Body of pancreas (tissue), 4 donors: Measurements from ENCODE around the gene CAPN10. TPM values are rescaled to one million over a fixed set of nuclear protein-coding genes. Genes with fewer than 3 reads are reported as not detected.

ENCODE experiments used
- ATAC-seq: fragments of 150-250 bp; one replicate; pipeline ENCODE4 v1.9.1; 2016
- DNase-seq, 4 donors: peaks; one replicate each; pipeline ENCODE4 v3.0.0-alpha.2; 2019
- H3K27ac ChIP-seq, 4 donors: fragments of 200-600 bp; sonication (generic); 1 replicate in 3 of 4; 2 replicates in 1 of 4; pipeline versions ENCODE4 v1.5.1 to v1.6.1; 2016 to 2019; ENCODE audit warnings: mild to moderate bottlenecking in 1 of 4, mixed read lengths in 1 of 4, moderate library complexity in 1 of 4
- H3K27me3 ChIP-seq, 2 donors: fragments of 200-600 bp; sonication (generic); one replicate each; pipeline ENCODE4 v1.6.0; 2016; ENCODE audit warnings: mild to moderate bottlenecking in 1 of 2
- H3K36me3 ChIP-seq, 2 donors: fragments of 200-600 bp; sonication (generic); replicated peaks in 1 of 2; 2 replicates each; pipeline ENCODE4 v1.5.1; 2016; ENCODE audit warnings: low read depth in 2 of 2; ENCODE audit not compliant: insufficient read depth in 1 of 2
- H3K4me1 ChIP-seq: fragments of 200-600 bp; sonication (generic); one replicate; pipeline ENCODE4 v1.6.0; 2016
- H3K4me3 ChIP-seq, 2 donors: fragments of 200-600 bp; sonication (generic); 1 replicate in 1 of 2; 2 replicates in 1 of 2; pipeline ENCODE4 v1.5.1; 2016 to 2019
- H3K9me3 ChIP-seq, 3 donors: fragments of 200-600 bp; sonication (generic); 1 replicate in 2 of 3; 2 replicates in 1 of 3; pipeline ENCODE4 v1.5.1; 2016
- POLR2A ChIP-seq, 3 donors: fragments of 450-650 bp; IDR thresholded peaks; one replicate each; pipeline ENCODE4 v1.6.1; 2016; ENCODE audit warnings: antibody characterized with exemption in 3 of 3, mild to moderate bottlenecking in 2 of 3
- whole genome bisulfite sequencing, 2 donors: methylation state at CpG; one replicate each; pipeline ENCODE4 v1.1.5; 2017; 5-methylcytosine and 5-hydroxymethylcytosine counted together
- intact Hi-C: fragments of 100-400 bp; cut with DNase I; formaldehyde crosslinking; loops from one replicate; pipeline ENCODE4 v1.15.1; 2023
- total RNA-seq, 2 donors: library from RNA; depleted of rRNA; stranded (reverse); fragments of >200 nt; gene quantifications; one replicate each; pipeline ENCODE4 v1.1.0, GENCODE V29; 2016
- TF ChIP-seq, protein P1 (sequence below), 7 experiments: fragments of 450-650 bp in 4 of 7; fragments of 200-600 bp in 3 of 7; sonication (generic) in 3 of 7; IDR thresholded peaks; one replicate each; pipeline ENCODE4 v1.5.1; 2016 to 2019; ENCODE audit warnings: antibody characterized with exemption in 7 of 7

CAPN10 gene
- total RNA-seq, 2 donors from 2014 or later: 16.3 to 34.3 TPM

DNA sequence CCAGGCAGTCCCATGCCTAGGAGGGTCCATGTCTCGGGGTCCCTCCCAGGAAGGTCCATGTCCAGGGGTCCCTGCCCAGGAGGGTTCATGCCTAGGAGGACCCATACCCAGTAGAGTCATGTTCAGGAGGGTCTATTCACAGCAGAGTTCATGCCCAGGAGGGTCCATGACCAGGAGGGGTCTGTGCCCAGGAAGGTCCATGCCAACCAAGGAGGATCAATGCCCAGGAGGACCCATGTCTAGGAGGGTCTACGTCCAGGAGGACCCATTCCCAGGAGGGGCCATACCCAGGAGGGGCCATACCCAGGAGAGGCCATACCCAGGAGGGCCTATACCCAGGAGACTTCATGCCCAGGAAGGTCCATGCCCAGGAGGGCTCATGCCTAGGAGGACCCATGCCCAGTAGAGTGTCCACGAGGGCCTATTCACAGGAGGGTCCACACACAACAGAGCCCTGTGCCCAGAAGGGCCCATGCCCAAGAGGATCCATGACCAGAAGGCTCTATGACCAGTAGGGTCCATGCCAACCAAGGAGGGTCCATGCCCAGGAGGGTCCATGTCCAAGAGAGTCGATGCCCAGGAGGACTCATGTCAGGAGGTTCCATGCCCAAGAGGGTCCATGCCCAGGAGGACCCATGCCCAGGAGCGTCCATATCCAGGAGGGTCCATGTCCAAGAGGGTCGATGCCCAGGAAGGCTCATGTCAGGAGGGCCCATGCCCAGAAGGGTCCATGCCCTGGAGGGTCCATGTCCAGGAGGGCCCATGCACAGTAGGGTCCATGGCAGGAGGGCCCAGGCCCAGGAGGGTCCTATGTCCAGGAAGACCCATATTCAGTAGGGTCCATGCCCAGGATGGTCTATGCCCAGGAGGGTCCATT is 48.8 kb downstream of the CAPN10 start:
- Histone ChIP-seq H3K4me3 (no peak overlapping the region), H3K27me3 (no peaks in the 10 kb centered on the region), H3K9me3 (no peaks in the 10 kb centered on the region), H3K27ac (no peak overlapping the region), H3K4me1 (no peaks in the 10 kb centered on the region), H3K36me3 (no peaks in the 10 kb centered on the region)
- 50 to 76% methylated on average over 1 to 6 of the region's 6 CpGs for WGBS, 2 donors
- ATAC-seq (no peak), DNase-seq (peak in 1 of 4 donors; percentile 8)
- intact Hi-C loops: no loop called here
- TF ChIP-seq, protein P1, sequence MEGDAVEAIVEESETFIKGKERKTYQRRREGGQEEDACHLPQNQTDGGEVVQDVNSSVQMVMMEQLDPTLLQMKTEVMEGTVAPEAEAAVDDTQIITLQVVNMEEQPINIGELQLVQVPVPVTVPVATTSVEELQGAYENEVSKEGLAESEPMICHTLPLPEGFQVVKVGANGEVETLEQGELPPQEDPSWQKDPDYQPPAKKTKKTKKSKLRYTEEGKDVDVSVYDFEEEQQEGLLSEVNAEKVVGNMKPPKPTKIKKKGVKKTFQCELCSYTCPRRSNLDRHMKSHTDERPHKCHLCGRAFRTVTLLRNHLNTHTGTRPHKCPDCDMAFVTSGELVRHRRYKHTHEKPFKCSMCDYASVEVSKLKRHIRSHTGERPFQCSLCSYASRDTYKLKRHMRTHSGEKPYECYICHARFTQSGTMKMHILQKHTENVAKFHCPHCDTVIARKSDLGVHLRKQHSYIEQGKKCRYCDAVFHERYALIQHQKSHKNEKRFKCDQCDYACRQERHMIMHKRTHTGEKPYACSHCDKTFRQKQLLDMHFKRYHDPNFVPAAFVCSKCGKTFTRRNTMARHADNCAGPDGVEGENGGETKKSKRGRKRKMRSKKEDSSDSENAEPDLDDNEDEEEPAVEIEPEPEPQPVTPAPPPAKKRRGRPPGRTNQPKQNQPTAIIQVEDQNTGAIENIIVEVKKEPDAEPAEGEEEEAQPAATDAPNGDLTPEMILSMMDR (IDR thresholded peaks at IDR 0.05): no peak
- TF ChIP-seq POLR2A (IDR thresholded peaks at IDR 0.05): no peak

GRCh38 chr2:240635998-240636547 is 49.5 kb downstream of the CAPN10 start:
- no peaks in the 10 kb centered on the region for H3K27me3 ChIP-seq

DNA sequence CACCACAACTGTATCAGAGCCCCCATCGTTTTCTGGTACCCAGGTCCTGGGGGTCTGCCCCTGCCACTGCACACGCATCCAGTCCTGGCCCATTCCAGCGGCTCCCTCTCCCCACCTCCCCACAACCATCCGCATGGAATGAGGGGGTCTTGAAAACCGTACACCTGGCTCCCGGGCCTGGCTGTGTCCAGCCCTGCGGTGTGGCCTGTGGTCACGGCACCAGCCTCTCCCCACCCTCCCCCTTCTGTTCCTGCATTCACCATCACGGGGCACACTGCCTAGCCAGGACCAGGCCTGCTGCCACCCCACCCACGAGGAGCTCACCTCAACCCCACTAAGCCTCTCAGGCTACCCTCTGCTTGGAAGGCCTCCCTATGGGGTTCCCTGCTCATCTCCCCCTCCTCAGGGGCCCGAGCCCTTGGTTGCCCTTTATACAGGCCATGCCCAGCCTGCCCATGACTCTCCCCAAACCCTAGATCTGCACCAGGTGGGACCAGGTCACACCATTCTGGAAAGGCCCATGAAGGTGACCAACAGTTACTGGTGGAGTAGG is 50.1 kb downstream of the CAPN10 start:
- WGBS, 2 donors: 75% methylated on average over 11 of the region's 11 CpGs
- Histone ChIP-seq H3K4me3 (no peak overlapping the region), H3K4me1 (no peaks in the 10 kb centered on the region), H3K27ac (no peak overlapping the region), H3K27me3 (no peaks in the 10 kb centered on the region), H3K9me3 (no peaks in the 10 kb centered on the region), H3K36me3 (no peaks in the 10 kb centered on the region)
- DNase-seq (no peak), ATAC-seq (no peak)
- intact Hi-C loops: no loop called here
- no peak for TF ChIP-seq POLR2A (IDR thresholded peaks at IDR 0.05)
- TF ChIP-seq, protein P1 (IDR thresholded peaks at IDR 0.05): no peak

More at GRCh38 chr2:240635998-240636547, 49.5 kb downstream of the CAPN10 start:
- no peak overlapping the region for H3K4me3 ChIP-seq
- WGBS, 2 donors: 69 to 70% methylated on average over 3 of the region's 3 CpGs
- TF ChIP-seq, protein P1 (IDR thresholded peaks at IDR 0.05): no peak
- no peak for TF ChIP-seq POLR2A (IDR thresholded peaks at IDR 0.05)
- no peaks in the 10 kb centered on the region for H3K4me1 ChIP-seq
- H3K27ac ChIP-seq: no peak overlapping the region
- DNase-seq (no peak), ATAC-seq (no peak)
- intact Hi-C loops: no loop called here
- H3K9me3 ChIP-seq: no peaks in the 10 kb centered on the region
- no peaks in the 10 kb centered on the region for H3K36me3 ChIP-seq

DNA sequence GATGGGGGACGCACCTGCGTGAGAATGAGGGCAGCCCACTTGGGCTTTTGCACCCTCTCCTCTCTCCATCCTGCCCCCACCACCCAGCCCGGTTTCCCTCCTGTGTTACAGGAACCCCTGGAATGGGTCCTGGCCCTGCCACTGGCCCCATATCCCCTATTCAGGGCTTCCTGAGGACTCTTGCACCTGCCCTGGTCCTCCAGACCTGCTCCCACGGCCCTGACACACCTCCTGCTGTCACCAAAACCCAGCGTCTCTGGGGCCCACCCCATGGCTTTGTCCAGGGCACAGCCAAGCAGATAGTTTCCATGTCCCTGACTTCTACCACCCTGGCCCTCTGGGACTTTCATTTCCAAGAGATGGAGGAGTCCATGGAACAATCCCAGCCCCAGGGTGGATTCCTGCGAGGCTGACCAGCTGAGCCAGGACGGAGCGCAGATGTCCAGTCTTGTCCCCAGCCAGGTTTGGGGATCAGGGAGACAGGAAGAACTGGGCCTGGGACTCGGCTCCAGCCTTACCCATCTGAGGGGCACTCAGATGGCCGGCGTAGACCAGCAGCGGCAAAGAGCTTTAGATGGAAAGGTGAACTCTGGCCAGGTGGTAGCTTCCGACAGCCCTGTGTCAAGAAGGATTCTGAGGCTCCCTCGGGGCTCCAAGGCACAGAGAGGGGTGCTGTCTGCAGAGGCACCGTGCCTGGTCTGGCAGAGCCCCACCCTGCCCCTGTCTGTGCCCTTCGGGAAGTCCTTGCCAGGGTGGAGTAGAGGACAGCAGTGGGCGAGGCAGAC is 50.8 kb downstream of the CAPN10 start:
- H3K27me3 ChIP-seq: no peaks in the 10 kb centered on the region
- no peak for DNase-seq
- no peak for ATAC-seq
- no peaks in the 10 kb centered on the region for H3K4me1 ChIP-seq
- TF ChIP-seq, protein P1 (IDR thresholded peaks at IDR 0.05): no peak
- TF ChIP-seq POLR2A (IDR thresholded peaks at IDR 0.05): no peak
- no peaks in the 10 kb centered on the region for H3K36me3 ChIP-seq
- H3K4me3 ChIP-seq: no peak overlapping the region
- 40 to 79% methylated on average over 3 to 17 of the region's 17 CpGs for WGBS, 2 donors
- intact Hi-C loops: no loop called here
- H3K9me3 ChIP-seq: no peaks in the 10 kb centered on the region
- H3K27ac ChIP-seq: no peak overlapping the region
